Calu3 (cell line): Measurements from ENCODE around the gene GDNF. TPM values are rescaled to one million over a fixed set of nuclear protein-coding genes. Genes with fewer than 3 reads are reported as not detected.

Source experiments
- BruUV-seq: library from RNA; stranded (reverse); fragments of 400-500 nt; replicated peaks from 2 replicates; lab custom pipeline; 2021; lab: Mats Ljungman, UMichigan
- CTCF ChIA-PET: fragments of 300-600 bp; sonication (Branson Sonifier 250); formaldehyde crosslinking; loops from one replicate; lab custom pipeline; 2022; ENCODE audit warnings: antibody characterized with exemption; lab: Charles Lee
- DNase-seq: peaks from one replicate; pipeline ENCODE4 v3.0.0; 2022
- H3K27ac Mint-ChIP-seq: one replicate; pipeline ENCODE4 v1.8.0; 2022; ENCODE audit warnings: mixed read lengths; ENCODE audit not compliant: unreplicated experiment
- H3K27me3 Mint-ChIP-seq: one replicate; pipeline ENCODE4 v1.8.0; 2022; ENCODE audit warnings: mixed read lengths; ENCODE audit not compliant: unreplicated experiment
- H3K36me3 Mint-ChIP-seq: one replicate; pipeline ENCODE4 v1.8.0; 2022; ENCODE audit warnings: mild to moderate bottlenecking, moderate library complexity, mixed read lengths; ENCODE audit not compliant: insufficient read depth, unreplicated experiment
- H3K4me1 Mint-ChIP-seq: one replicate; pipeline ENCODE4 v1.8.0; 2022; ENCODE audit warnings: mild to moderate bottlenecking, low read depth, mixed read lengths; ENCODE audit not compliant: unreplicated experiment
- H3K4me3 Mint-ChIP-seq: one replicate; pipeline ENCODE4 v1.8.0; 2022; ENCODE audit warnings: mild to moderate bottlenecking, low read depth, moderate library complexity, mixed read lengths; ENCODE audit not compliant: unreplicated experiment
- H3K9me3 Mint-ChIP-seq: one replicate; pipeline ENCODE4 v1.8.0; 2022; ENCODE audit warnings: low read depth, mixed read lengths; ENCODE audit not compliant: unreplicated experiment
- intact Hi-C: fragments of 100-400 bp; cut with micrococcal nuclease; formaldehyde crosslinking; loops from one replicate; pipeline ENCODE4 v1.10.0; 2022; ENCODE audit not compliant: unreplicated experiment
- total RNA-seq: library from RNA; stranded (reverse); gene quantifications from 2 replicates; pipeline ENCODE4 v1.2.3, GENCODE V29; 2022
- TF ChIP-seq, protein P1 (sequence below): fragments of 200-600 bp; IDR thresholded peaks from one replicate; pipeline ENCODE4 v1.8.0; 2022; ENCODE audit warnings: antibody characterized with exemption; ENCODE audit not compliant: unreplicated experiment

GDNF gene
- total RNA-seq, 1 experiment from 2014 or later = not detected

DNA sequence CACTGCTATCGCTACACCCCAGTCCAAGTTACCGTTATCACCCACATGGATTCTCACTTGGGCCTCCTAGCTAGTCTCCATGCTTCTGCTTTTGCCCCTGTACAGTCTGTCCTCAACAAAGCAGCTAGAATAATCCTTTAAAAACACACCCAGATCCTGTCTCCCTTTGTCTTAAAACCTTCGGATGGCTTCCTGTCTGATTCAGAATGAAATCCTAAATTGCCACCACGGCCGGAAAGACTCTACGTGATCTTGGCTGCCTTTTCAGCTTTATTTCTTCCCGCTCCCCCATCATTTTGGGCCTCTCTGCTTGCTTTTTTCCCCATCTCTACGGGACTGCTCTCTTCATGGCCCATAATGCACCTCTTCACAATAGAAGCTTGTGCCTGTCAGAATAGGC is 33.4 kb downstream of the GDNF start:
- CTCF ChIA-PET = interaction anchor here (0.6 kb wide), 1 partner anchor 610 kb away, joined by 3 read pairs; no protein-coding TSS in a partner anchor

DNA sequence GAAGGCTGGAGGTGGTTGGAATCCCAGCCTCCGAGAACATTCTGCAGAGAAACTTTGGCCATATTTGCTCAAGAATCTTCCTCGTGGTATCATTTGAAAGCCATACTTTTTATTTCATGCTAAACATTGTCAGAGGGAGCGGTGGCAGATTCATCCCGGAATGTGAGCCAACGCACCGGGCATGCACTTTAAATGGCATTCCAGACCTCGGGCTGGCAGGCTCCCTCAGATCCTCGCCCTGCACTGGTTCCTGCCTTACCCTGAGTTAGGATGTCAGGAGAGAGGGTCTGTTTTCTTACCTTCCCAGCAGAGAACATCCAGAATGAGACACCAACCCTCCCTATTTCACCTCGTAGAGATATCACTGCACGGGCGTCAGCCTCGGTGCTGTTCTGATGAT is 33.8 kb downstream of the GDNF start:
- H3K4me1 Mint-ChIP-seq = no peaks in the 10 kb centered on the region
- no peak overlapping the region for H3K27ac Mint-ChIP-seq
- H3K27me3 Mint-ChIP-seq = peaks cover 97% of the 10 kb centered on the region
- no peaks in the 10 kb centered on the region for H3K36me3 Mint-ChIP-seq
- intact Hi-C loops = no loop called here
- no TSS peak for BruUV-seq
- TF ChIP-seq, protein P1, sequence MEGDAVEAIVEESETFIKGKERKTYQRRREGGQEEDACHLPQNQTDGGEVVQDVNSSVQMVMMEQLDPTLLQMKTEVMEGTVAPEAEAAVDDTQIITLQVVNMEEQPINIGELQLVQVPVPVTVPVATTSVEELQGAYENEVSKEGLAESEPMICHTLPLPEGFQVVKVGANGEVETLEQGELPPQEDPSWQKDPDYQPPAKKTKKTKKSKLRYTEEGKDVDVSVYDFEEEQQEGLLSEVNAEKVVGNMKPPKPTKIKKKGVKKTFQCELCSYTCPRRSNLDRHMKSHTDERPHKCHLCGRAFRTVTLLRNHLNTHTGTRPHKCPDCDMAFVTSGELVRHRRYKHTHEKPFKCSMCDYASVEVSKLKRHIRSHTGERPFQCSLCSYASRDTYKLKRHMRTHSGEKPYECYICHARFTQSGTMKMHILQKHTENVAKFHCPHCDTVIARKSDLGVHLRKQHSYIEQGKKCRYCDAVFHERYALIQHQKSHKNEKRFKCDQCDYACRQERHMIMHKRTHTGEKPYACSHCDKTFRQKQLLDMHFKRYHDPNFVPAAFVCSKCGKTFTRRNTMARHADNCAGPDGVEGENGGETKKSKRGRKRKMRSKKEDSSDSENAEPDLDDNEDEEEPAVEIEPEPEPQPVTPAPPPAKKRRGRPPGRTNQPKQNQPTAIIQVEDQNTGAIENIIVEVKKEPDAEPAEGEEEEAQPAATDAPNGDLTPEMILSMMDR = no peak
- H3K4me3 Mint-ChIP-seq = no peak overlapping the region
- no peaks in the 10 kb centered on the region for H3K9me3 Mint-ChIP-seq
- CTCF ChIA-PET = no interaction called here
- no peak for DNase-seq

More for the DNA sequence above, 33.4 kb downstream of the GDNF start:
- intact Hi-C loops = no loop called here
- no peak for DNase-seq
- Mint-ChIP-seq H3K4me1 (no peaks in the 10 kb centered on the region), H3K9me3 (no peaks in the 10 kb centered on the region), H3K27ac (no peak overlapping the region), H3K4me3 (no peak overlapping the region), H3K27me3 (peaks cover 93% of the 10 kb centered on the region), H3K36me3 (no peaks in the 10 kb centered on the region)
- TF ChIP-seq, protein P1 = no peak
- BruUV-seq = no TSS peak

DNA sequence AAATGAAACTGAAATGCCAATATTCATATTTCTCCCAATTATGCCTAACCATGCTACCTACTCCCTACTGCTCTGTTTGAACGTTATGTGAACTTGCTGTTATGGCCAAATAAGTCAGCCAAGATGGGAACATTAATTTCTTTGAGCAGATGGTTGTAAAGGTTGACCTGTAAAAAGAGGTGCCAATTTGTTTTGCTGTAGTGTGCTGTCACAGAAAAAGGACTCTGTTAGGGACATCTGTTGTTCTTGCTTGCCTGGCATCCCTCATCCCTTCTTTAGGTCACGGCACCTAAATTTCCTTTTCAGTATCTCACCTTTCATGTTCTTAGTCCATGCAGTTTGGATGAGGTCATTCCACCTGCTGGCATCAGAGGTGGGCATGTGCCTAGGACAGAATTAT is 35.4 kb downstream of the GDNF start:
- no peaks in the 10 kb centered on the region for H3K36me3 Mint-ChIP-seq
- H3K4me1 Mint-ChIP-seq = no peaks in the 10 kb centered on the region
- BruUV-seq = no TSS peak
- no peaks in the 10 kb centered on the region for H3K9me3 Mint-ChIP-seq
- TF ChIP-seq, protein P1 = no peak
- DNase-seq = no peak
- intact Hi-C loops = no loop called here
- no peak overlapping the region for H3K27ac Mint-ChIP-seq
- CTCF ChIA-PET = interaction anchor here (0.7 kb wide), 1 partner anchor 343 kb away, joined by 3 read pairs; no protein-coding TSS in a partner anchor
- peaks cover 96% of the 10 kb centered on the region for H3K27me3 Mint-ChIP-seq
- H3K4me3 Mint-ChIP-seq = no peak overlapping the region

DNA sequence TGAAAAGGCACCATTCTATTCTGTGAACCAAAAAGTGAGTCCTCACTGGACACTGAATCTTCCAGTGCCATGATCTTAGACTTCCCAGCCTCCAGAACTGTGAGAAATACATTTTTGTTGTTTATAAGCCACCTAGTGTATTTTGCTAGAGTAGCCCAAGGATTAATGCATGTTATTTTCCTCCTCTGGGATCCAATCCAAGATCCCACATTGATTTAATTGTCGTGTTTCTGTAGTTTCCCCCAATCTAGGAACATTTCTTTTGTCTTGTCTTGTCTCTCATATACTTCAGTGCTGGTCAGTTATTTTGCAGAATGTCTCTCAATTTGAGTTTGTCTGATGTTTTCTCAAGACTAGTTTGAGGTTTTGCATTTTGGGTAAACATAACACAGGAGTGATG is 36.4 kb downstream of the GDNF start:
- intact Hi-C loops = no loop called here
- BruUV-seq = no TSS peak
- H3K27ac Mint-ChIP-seq = no peak overlapping the region
- no peaks in the 10 kb centered on the region for H3K36me3 Mint-ChIP-seq
- H3K27me3 Mint-ChIP-seq = peaks cover 87% of the 10 kb centered on the region
- no peaks in the 10 kb centered on the region for H3K9me3 Mint-ChIP-seq
- H3K4me3 Mint-ChIP-seq = no peak overlapping the region
- CTCF ChIA-PET = no interaction called here
- TF ChIP-seq, protein P1 = no peak
- DNase-seq = no peak
- no peaks in the 10 kb centered on the region for H3K4me1 Mint-ChIP-seq
